ENCODE results near the gene AGAP1.
A peak's percentile ranks its signal among the peaks of the same experiment; 100 is the strongest.

AGAP1 gene

DNA sequence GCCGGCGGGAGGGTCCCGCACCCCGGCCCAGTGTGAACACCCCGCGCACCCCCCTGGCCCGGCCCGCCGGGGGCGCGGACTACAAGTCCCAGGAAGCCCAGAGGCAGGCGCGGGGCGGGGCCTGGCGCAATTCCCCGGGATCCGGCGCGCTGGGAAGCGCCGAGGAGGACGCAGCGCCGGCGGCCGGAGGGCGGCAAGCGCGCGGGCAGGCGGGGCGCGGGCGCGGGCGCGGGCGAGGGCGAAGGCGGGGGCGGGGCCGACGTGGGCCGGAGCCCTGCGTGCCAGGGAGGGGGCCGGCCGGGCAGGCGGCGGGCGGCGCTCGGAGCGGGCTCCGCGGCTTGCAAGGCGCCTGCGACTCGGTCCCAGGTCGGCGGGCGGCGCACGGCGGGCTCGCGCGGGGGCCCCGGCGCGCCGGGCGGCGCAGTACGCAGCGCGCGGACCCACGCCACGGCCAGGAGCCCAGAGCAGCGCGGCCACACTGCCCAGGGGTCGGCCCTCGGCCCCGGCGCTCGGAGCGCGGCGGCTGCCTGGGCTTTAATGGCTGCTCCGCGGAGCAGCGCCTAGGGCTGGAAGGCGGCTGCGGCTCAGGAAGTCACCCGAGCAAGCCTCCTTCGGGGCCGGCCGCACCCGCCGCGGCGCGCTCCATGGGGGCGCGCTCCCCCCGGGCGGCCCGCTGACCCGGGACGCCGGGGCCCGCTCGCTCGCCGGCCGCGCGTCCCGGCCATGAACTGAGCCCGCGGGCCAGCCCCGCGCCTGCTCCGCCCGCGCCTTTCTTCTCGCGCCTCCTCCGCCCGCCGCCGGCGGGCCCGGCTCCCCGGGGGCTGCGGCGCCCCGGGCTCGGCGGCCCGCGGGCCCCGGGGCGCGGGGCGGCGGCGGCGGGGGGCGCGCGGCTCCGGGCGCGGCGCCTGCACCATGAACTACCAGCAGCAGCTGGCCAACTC, at the start of gene AGAP1:
AGAP1 (plus strand) TSS at position 269 of the 941 bp plus-strand sequence.
- FAIRE-seq: peak; percentile 26
- peak; percentile 84 for DNase-seq (ENCODE audit: insufficient read length, low spot score)

DNA sequence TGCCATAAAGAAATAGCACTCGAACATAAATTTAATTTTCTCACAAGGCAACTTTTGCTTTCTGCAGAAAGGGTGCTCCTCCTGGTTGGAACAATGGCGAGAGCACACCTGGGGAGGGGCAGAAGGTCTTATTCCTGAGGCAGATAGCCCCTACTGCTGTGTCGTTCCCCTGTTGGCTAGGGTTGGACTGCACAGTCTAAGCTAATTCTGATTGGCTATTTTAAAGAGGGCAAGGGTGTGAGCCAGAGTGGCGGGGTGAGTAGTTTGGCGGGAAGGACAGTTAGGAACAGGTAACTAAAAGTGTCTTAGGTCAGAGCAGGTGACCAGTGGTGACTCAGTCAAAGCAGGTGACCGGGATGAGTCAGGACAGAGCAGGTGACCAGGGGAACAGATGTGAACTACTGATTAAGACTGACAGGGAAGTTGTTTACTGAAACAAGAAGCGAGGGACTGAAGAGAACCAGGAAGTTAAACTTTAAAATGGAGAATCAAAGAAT, 49.7 kb upstream of the AGAP1 start:
- no peak for FAIRE-seq
- DNase-seq (ENCODE audit: insufficient read length, low spot score): no peak

DNA sequence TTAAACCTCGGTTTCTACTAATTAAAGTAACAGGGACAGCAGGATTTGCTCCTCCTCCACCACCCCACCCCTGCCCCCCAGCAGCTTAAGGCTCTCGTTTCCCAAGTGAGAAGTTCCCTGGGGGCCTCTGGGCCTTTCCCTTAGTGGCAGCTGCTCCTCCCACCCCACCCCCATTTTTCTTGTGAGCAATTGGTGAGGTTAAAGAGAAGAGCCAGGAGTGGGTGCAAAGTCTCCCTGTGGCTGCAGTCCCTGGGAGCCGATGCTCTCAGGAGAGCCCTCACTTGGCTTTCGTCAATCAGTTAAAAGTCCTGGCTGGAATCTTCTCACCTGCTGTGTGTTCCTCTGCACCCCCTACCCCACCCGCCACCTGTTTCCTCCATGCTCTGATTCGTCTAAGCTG, 48.7 kb upstream of the AGAP1 start:
- DNase-seq (ENCODE audit: insufficient read length, low spot score) (no peak), FAIRE-seq (no peak)

GRCh38 chr2:235446082-235446481, 47.8 kb upstream of the AGAP1 start:
- DNase-seq (ENCODE audit: insufficient read length, low spot score) (no peak), FAIRE-seq (no peak)

DNA sequence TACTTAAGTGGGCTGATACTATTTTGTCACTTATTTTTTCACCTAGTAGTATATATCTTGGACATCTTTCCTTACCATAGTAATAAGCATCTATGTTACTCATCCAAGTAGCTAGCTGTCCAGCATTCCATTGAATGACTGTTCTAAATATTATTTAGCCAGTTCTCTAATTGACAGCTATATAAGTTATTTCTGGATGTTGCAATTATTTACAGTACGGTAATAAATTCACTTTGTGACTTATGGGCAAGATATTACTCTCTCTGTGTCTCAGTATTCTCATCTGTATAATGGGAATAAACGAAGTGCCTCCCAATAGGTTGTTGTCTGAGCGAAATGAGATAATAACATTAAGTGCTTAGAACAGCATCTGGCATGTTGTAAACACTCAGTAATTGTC, 46.6 kb upstream of the AGAP1 start:
- FAIRE-seq: no peak
- DNase-seq (ENCODE audit: insufficient read length, low spot score): no peak

GRCh38 chr2:235449568-235449967, 44.3 kb upstream of the AGAP1 start:
- FAIRE-seq (no peak), DNase-seq (ENCODE audit: insufficient read length, low spot score) (no peak)

- FAIRE-seq (no peak), DNase-seq (ENCODE audit: insufficient read length, low spot score) (no peak)
These were observed 40.2 kb upstream of the AGAP1 start for GRCh38 chr2:235453605-235454151.

GRCh38 chr2:235458839-235459273, 35.0 kb upstream of the AGAP1 start:
- DNase-seq (ENCODE audit: insufficient read length, low spot score): peak; percentile 29
- no peak for FAIRE-seq

GRCh38 chr2:235460548-235461047, 33.2 kb upstream of the AGAP1 start:
- DNase-seq (ENCODE audit: insufficient read length, low spot score): no peak

DNA sequence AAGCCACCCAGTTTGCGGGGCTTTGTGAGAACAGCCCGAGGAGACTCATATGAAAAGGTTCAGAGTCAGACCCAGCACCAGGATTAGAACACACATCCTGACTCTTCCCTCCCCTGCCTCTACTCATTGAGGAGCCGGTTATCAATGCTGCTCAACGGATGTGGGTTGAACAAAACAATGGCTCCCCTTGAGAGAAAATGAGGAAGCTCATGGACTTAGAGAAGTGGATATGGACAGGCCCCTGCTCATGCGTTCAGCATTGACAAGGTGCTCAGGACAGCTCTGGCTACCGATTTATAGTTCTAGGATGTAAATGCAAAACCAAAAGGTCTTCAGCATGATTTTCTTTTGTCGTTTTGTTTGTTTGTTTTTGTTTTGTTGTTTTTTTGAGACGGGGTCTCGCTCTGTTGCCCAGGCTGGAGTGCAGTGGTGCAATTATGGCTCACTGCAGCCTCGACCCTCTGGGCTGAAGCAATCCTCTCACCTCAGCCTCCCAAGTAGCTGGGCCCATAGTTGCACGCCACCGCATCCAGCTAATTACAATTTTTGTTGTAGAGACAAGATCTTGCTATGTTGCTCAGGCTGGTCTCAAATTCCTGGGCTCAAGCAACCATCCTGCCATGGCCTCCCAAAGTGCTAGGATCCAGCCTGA, 32.0 kb upstream of the AGAP1 start:
- DNase-seq (ENCODE audit: insufficient read length, low spot score): no peak
- no peak for FAIRE-seq

More at GRCh38 chr2:235460548-235461047, 33.2 kb upstream of the AGAP1 start:
- no peak for FAIRE-seq

DNA sequence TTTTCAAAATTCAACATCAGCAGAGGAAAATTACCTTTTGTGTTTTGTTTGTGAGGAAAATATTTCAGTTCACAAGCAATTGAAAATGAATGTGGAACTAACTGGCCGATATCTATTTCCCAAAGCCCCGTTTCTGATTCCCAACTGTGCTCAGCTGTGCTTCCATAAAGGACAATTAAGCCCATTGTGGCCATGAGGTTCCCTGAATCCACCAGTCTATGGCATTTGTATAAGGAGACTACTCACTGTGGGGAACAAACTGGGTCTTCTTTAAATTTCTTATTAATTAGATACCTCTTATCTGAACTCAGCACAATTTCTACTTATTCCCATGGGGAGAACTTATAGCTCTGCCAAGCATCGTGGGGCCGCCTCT, 31.4 kb upstream of the AGAP1 start:
- FAIRE-seq (no peak), DNase-seq (ENCODE audit: insufficient read length, low spot score) (no peak)

DNA sequence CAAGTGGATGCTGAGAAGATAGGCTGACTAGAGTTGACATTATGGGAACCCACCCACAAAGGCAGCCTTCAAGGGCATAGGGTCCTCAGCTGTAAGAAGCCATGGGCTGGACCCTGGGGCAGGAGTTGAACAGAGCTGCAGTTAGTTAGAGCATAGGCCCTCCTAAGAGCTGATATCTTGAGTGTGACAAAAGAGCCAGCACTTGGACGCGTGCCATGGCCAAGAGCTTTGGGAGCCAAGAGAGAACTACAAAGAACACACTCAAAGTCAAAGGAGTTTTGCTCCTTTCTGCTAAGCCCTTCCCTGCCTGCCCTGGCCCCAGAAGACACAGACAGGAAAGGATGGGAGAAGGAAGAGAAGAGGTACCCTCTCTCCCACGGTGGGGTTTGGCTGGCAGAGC, 29.9 kb upstream of the AGAP1 start:
- no peak for FAIRE-seq
- DNase-seq (ENCODE audit: insufficient read length, low spot score): no peak

GRCh38 chr2:235467588-235467987, 26.3 kb upstream of the AGAP1 start:
- FAIRE-seq (no peak), DNase-seq (ENCODE audit: insufficient read length, low spot score) (no peak)

GRCh38 chr2:235468978-235469655, 24.7 kb upstream of the AGAP1 start:
- peak; percentile 90 for FAIRE-seq
- DNase-seq (ENCODE audit: insufficient read length, low spot score): peak; percentile 85

GRCh38 chr2:235471186-235471747, 22.6 kb upstream of the AGAP1 start:
- FAIRE-seq (no peak), DNase-seq (ENCODE audit: insufficient read length, low spot score) (no peak)

DNA sequence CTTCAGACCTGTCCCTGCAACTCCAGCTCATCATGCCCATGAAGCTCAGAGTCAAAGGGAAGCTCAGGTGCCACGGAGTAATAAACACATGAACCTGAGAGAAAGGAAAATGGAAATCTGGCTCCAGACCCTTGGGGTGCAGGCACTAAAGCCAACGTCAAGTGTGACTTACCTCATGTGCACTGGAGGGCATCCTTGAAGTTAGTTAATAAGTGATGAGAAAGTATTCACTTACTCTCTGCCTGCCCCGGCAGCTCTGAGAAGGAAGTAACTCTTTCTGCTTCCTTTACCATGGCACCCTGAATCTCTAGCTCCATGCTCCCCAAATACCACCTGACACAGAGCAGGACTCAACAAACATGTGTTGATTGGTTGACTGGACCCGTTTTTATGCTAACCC, 21.4 kb upstream of the AGAP1 start:
- no peak for DNase-seq (ENCODE audit: insufficient read length, low spot score)

DNA sequence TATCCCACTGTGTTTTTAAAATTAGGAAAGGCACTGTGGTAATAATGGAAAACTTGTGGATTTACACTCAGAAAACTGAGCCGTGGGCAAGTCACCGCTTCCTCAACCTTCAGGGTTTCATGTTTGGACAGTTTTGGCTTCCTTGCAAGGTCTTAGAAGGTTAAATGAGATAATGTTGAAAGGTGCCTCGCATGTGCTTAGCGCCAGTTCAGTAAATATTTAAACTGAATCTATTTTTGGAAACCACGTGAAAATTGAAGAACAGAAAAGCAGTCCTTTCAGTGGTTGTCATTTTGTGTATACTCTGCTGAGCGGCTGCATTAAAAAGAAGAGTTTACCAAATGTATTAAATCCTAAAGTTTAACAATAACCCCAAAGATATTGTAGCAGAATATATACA, 15.2 kb upstream of the AGAP1 start:
- no peak for DNase-seq (ENCODE audit: insufficient read length, low spot score)
- no peak for FAIRE-seq

More for the DNA sequence above, 21.4 kb upstream of the AGAP1 start:
- FAIRE-seq: no peak

DNA sequence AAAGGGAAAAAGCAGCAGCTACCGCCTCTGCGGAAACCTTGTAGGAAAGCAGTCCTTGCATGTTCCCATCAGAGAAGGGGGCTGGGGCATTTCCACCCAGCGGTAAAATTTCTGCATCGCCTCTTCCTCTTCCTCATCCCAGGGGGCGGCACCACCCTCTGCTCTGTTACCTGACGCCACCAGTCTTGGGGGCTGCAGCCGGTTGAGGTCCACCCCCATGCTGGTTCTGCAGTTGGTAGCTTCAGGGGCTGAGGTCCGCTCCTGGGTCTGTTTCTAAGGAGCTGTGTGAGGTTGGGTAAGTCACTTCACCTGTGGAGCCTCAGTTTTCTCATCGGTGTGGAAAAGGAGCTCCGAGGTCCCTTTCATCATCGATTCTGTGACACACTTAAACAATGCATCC, 14.2 kb upstream of the AGAP1 start:
- DNase-seq (ENCODE audit: insufficient read length, low spot score) (no peak), FAIRE-seq (no peak)

DNA sequence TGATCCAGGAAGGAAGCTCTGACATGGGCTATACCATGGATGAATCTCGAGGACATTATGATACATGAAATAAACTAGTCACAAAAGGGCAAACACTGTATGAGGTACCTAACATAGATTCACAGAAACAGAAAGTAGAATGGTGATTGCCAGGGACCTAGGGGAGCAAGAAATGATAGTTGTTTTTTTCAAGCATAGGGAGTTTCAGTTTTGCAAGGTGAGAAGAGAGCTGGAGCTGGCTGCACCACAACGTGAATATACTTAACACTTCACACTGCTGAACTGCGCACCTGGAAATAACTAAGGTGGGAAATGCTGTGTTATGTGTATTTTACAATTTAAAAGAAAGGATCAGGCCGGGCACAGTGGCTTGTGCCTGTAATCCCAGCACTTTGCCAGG, 13.2 kb upstream of the AGAP1 start:
- no peak for FAIRE-seq
- no peak for DNase-seq (ENCODE audit: insufficient read length, low spot score)

DNA sequence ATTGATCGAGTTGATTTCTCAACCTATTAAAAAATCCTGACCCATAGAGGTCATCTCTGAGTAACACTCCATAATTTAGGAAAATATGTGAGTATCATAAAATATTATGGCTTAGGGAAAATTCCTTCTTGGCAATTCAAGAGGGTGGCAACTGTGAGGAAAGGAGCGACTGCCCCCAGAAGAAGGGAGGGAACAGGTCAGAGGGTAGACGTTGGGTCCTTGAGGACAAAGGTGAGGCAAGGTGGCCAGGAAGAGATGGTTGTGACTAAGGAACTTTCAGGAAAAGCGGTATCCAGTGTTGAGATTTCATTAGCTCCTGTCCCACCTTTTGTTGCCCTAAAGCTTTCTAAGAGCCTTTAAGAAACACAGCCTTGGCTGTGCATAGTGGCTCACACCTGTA, 10.5 kb upstream of the AGAP1 start:
- DNase-seq (ENCODE audit: insufficient read length, low spot score): no peak
- FAIRE-seq: no peak
